Measurements from ENCODE around the gene AGAP1. TPM values are rescaled to one million over a fixed set of nuclear protein-coding genes. Genes with fewer than 3 reads are reported as not detected.

AGAP1 gene
- total RNA-seq, 1 donor: 1.1 TPM

DNA sequence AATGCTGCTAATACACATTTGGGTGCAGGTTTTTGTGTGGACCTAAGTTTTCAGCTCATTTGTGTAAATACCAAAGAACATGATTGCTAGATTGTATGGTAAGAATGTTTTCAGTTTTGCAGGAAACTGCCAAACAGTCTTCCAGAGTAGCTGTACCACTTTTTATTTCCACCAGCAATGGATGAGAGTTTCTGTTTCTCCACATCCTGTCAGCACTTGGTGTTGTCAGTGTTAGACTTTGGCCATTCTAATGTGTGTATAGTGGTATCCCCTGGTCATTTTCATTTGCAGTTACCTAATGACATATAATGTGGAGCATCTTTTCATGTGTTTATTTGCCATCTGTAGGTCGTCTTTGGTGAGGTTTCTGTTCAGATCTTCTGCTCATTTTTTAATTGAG lies 337.9 kb downstream of the AGAP1 start:
- DNase-seq (ENCODE audit: low read depth in 2 of 3, low spot score in 2 of 3): no peak

DNA sequence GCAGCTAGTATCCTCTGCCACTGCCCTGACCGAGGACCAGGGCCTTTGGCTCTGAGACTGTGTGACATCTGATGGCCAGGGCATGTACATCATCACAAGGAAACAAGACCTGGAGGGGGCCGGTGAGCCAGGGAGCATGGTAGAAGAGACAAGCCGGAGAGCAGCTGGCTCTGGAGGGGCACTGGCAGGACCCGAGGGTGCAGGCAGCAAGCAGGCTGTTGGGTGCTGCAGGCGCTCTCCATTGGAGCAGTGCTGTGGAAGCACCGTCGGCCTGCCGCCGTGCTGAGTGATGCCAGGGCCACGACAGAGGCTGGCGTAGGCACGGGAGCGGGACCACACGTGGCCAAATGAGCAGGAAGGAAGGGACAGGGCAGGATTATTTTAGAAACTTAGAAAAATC lies 339.1 kb downstream of the AGAP1 start:
- no peak for DNase-seq (ENCODE audit: low read depth in 2 of 3, low spot score in 2 of 3)

DNA sequence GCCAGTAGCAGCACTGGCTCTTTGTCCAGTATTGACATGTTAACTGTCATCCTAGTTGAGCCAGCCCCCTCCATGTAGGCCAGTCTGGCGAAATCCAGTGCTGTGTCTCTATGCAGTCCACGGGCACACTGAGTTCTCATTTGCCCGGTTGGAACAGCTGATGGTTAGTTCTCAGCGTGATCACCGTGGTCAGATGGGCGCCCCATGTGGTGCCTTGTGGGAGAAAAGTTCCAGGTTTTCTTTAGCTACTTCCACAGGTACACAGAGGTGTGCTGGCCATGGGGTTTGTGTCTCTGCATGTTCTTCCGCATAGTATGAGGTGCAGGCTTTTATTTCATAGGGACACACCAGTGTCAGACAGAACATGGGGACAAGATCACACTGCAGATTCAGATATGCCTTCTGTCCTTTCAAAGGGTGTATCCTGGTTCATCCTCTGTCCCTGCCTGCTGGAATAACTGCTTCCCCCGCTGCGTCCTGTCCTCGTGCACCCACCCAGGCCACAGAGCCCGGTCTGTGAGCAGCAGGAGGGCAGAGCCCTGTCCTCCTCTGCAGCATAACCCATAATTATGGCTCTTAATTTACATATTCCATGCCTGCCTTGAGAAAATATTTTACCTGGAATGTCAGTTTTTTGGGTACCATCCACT lies 340.3 kb downstream of the AGAP1 start:
- no peak for DNase-seq (ENCODE audit: low read depth in 2 of 3, low spot score in 2 of 3)

DNA sequence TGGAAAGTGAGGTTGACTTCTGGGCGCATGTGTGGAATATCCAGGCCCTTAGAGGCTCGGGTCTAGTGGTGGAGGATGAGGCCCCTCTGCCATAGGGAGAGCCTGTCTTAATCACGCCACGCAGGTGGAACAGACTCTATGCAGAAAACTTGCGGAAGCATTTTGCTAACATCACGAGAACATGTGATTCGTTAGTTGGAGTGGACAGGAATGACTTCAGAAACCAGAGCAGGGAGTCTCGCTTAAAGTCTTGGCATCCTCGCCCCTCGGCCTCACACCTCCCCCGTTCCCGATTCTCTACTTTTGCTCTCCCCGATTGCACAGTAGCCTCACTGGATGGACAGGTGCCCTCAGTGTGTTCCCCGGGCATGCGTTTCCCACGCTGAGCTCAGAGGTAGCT lies 340.9 kb downstream of the AGAP1 start:
- DNase-seq (ENCODE audit: low read depth in 2 of 3, low spot score in 2 of 3): no peak

DNA sequence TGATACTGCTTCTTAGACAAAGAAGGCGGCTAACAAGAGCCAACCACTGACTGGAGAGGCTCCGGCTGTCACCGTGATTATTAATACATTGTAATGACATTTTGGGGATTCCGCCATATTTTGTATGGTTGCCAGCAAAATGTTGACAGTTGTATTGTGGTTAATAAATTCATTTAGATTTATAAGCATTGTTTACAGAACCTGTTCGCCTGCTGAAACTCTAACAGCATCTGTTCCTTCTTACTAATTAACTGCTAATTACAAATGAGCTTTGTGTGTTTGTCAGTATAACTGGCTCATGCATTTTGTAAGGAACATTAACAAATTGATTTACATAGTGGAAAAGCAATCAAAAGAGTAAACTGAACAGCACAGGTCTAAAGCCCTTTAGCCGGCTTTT lies 342.0 kb downstream of the AGAP1 start:
- no peak for DNase-seq (ENCODE audit: low read depth in 2 of 3, low spot score in 2 of 3)

DNA sequence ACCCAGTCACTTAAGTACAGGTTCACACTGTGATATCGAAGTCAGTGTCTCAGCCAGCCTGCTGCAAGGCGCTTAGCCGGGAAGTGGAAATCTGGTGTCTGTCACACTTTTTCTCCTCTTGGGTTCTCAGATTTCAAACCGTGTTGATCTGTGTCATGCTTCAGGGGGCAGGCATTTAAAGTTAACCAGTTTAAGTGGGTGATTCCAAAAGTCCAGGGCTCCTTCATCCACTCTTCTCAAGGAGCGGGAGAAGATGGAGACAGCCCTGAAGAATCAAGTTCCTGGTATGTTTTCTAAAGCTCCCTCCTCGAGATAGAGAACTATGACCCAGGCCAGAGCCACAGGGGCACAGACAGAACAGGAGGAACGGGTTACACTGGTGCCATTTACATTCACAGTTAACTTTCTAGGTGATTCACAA lies 342.7 kb downstream of the AGAP1 start:
- no peak for DNase-seq (ENCODE audit: low read depth in 2 of 3, low spot score in 2 of 3)

DNA sequence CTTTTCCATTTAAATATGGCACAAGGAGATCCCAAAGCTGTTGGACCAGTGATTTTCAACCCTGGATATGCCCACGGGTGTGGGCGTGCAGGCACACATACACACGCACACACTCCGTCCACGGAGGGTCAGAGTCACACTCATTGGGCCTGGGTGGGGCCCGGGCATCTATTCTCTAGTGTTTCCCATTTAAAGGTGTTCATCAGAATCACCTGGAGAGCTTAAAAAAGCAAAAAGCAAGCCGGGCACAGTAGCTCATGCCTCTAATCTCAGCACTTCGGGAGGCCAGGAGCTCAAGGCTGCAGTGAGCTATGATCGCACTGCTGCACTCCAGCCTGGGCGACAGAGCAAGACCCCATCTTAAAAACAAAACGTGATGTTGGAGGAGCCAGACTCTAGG lies 345.4 kb downstream of the AGAP1 start:
- no peak for DNase-seq (ENCODE audit: low read depth in 2 of 3, low spot score in 2 of 3)

DNA sequence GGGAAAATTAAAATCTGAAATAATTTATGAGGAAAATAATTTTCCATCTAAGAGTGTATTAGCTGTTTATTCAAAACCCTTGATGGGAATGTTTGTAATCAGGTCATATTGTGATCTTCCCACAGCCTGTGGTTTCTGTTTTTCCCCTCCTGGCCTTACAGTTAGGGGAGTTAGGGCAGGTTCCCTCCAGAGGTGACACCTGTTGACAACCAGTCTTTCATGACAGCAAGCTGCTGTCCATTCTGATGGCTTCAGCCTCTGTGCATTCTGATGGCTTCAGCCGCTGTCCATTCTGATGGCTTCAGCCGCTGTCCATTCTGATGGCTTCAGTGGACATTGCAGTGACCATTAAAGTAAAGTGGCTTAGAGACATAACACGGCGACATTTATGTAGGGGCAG lies 346.1 kb downstream of the AGAP1 start:
- DNase-seq (ENCODE audit: low read depth in 2 of 3, low spot score in 2 of 3): no peak

DNA sequence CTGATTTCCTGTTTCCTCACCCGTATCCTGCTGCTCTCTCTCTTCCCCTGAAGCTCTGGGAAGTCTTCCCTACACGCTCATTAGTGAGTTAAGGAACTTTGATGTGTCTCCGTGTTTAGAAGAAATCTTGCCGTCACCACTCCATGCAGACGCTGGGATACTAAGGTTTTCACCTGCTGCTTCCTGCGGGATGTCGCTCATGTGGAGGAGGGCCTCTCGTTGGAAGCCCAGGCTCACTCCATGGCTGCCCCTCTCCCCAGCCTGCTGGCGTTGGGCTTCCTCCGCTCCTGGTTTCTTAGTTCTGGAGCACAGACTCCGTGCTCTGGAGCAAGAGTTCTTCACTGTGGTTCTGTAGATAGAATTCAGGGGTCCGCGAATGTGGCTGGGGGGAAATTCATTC lies 348.0 kb downstream of the AGAP1 start:
- no peak for DNase-seq (ENCODE audit: low read depth in 2 of 3, low spot score in 2 of 3)

DNA sequence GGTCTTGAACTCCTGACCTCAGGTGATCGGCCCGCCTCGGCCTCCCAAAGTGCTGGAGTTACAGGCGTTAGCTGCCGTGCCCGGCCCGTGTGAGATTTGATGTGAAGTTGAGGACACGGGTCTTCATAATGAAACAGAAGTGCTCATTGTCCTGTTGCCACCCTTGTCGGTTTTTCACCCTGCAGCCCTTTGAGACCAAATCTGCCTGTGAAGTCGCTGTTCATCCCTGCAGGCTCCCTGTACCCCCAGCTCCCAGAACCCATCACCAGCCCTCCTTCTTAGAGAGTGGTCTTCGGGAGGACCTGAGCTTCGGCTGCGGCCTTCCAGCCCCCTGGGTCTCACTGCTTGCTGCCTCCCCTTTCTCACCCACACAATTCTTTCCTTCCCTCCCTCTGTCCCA lies 349.1 kb downstream of the AGAP1 start:
- no peak for DNase-seq (ENCODE audit: low read depth in 2 of 3, low spot score in 2 of 3)

DNA sequence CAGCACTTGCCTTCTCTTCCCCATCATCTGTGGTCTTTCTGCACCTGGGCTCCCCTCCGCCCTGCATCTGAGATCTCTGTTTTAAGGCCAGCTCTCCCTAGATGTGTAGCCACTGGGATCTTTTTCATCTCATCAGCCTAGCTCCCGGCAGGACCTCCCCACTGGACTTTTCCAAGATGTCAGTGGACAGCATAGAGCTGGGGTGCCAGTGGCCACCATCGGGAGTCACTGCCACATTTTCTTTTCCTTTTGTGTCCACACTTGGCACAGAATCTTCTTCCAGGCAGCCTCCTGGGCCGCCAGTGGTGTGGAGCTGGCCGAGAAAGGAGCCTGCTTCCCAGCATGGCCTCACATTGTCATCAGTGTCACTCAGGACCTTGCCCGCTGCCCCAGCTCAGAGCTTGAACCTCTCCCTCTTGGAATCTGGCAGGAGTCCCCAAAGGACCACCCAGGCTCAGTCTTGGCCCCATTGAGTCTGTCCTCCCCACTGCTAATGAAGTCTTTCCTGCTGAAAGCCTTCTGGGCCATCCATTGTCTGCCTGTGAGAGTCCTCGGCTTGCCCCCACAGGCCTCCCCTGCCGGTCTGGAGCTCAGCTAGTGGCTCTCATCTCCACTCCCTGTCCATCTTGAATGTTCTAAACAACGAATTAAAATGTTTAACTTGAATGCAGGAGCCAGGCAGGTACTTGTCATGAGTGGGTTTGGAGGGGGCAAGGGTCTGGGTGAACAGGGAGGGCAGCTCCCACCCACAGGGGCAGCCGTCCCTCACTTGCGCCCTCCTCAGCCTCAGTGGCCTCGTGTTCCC lies 349.9 kb downstream of the AGAP1 start:
- DNase-seq (ENCODE audit: low read depth in 2 of 3, low spot score in 2 of 3): no peak

DNA sequence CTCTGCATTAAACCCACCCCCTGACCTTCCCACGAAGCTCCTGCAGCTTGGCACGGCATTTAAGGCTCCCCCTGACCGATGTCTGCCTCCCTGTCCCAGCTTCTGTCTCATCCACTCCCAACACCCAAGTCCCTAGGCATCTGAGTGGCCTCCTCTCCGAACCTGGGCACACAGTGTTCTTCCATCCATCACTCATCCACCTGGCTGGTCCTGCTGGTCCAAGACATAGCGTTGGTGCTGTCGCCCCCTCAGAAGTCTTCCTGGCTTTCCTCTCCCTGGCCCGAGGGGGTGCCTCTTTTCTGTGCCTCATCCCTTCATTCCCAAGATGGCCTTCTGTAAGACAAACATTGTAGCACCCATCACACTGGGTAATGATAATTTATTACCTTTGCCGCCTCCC lies 350.7 kb downstream of the AGAP1 start:
- DNase-seq (ENCODE audit: low read depth in 2 of 3, low spot score in 2 of 3): no peak

DNA sequence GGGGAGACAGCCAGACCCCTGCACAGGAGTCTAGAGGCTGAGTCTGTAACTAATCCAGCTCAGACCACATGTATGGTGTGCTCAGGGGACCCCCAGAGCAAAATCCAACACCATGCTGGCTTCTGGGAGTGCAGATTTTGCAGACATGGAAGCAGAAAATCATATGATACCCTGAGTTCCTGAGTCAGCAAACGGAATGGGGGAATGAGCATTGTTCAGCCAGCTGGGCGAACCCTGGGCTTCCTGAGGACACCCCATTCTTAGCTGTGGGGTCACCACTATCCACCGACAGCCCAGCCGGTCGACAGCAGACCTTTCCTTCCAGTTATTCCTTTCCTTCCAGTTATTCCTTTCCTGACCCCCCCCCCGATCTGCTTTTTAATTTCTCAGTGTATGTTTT lies 351.4 kb downstream of the AGAP1 start:
- no peak for DNase-seq (ENCODE audit: low read depth in 2 of 3, low spot score in 2 of 3)

DNA sequence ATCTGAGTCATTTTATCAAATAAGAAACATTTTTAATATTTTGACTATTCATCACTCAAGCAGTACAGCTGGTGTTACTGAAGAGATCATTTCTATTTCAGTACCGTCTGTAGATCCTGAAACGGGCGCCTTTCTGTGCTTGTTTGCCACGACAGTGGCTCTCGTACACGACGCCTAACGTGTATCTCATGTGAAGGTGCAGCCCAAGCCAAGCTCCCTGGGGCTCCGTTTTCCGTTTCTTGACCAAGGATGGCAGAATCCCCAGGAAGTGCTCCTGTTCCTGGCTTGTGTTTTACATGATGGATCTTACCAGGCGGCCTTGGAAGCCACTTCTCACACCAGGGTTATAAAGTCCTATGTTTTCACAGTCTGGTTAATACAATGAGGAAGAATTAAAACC lies 353.7 kb downstream of the AGAP1 start:
- DNase-seq (ENCODE audit: low read depth in 2 of 3, low spot score in 2 of 3): no peak

DNA sequence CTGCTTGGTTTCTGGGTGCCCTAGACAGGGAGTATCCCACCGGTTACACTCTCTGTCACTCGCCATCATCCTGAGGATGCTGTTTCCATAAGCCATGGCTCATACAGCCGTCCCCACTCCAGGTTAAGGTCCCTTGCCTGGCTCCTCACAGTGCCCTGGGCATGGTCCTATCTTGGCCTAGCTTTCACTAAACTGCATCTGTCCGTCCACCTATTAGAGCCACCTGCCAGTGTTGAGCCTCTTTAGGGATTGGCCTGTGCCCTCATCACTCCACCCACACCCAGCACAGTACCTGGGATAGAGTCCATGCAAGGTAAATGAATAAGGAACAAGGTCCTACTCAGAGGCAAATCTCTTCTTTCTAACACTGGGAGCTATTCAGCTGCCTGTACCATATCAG lies 354.2 kb downstream of the AGAP1 start:
- DNase-seq (ENCODE audit: low read depth in 2 of 3, low spot score in 2 of 3): no peak

DNA sequence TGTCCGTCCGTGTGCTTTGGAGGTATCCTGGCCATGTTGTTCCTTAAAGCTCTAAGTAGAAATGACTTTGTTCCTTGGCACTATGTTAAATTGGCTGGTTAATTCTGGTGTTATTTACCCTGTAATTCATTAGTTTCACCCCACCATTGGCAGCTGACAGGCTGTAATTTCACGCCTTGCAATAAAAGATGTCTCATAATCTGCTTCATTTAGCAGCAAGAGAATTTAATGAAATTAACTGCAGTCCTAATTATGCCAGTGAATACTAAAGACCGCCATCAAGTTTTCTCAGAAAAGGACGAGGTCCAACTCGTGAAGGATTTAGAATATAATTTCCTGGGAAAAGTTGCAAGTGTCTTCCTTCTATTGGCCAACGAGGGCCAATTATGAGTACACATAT lies 355.1 kb downstream of the AGAP1 start:
- DNase-seq (ENCODE audit: low read depth in 2 of 3, low spot score in 2 of 3): no peak

DNA sequence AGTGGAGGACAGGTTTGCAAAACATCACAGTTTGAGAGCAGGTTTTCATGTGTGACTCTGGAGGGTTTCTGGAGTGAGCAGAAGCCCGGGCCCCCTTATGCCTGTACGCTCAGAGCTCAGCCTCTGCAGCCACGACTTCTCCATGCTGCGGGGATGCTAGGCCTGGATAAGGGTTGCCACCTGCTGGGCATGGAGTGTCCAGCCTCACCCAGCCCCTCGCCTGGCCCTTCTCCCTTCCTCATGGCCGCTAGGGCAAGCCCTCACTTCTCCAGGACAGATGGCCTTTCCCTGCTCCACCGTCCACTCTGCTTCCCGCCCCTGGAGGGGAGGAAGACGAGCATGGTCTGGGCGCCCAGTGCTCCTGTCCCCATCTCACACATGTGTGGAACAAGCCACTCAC lies 355.6 kb downstream of the AGAP1 start:
- no peak for DNase-seq (ENCODE audit: low read depth in 2 of 3, low spot score in 2 of 3)

DNA sequence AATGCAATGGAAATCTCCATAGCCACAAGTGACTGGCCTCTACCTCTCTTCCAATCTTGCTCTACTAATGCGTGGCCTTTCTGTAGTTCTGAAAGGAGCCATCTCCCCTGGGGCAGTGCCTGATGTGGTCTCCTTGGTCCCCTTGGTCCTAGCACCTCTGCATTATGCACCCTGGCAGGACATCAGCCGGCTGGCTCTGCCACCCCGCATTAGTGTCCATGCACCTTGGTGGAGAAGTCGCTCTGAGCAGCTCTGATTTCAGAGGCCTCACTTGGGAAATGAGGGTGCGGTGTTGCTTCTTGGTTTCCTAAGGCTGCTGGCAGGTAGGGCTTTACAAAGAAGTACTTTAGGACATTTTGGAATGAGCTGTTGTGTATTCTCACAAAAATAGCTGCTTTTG lies 356.4 kb downstream of the AGAP1 start:
- no peak for DNase-seq (ENCODE audit: low read depth in 2 of 3, low spot score in 2 of 3)

DNA sequence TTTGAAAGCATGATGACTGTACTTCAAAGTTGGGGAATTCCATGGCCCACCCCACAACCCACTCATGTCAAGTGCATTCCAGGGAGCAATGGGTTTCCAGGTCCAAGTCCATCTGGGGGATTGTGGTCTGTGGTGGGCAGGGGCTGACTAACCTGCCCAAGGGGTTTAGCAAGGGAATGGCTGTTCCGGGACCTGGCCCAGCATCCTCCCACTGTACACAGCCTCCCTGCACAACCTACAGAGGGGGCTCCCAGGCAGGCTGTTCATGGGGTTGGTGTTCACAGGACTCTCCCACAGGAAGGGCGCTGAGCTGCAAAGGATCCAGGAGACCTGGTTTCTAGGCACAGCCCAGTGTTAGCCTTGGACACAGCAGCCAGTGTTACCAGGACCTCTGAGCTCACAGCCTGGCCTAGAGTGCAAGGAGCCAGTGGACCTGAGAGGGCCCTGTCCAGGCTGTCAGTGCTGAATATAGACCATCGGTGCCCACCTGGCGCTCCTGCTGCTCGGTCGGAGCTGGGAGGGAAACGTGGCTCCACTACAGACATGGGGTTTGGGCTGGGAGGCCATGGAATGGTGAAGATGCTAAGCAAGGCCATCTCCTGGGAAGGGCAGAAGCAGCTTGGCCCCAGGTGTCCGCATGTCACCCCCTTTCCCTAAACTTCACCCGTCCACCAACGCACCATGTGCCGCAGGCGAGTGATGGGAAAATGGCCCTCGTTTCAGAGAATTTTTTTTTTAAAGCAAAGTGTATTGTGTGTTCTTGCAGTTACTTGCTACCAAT lies 357.1 kb downstream of the AGAP1 start:
- no peak for DNase-seq (ENCODE audit: low read depth in 2 of 3, low spot score in 2 of 3)

DNA sequence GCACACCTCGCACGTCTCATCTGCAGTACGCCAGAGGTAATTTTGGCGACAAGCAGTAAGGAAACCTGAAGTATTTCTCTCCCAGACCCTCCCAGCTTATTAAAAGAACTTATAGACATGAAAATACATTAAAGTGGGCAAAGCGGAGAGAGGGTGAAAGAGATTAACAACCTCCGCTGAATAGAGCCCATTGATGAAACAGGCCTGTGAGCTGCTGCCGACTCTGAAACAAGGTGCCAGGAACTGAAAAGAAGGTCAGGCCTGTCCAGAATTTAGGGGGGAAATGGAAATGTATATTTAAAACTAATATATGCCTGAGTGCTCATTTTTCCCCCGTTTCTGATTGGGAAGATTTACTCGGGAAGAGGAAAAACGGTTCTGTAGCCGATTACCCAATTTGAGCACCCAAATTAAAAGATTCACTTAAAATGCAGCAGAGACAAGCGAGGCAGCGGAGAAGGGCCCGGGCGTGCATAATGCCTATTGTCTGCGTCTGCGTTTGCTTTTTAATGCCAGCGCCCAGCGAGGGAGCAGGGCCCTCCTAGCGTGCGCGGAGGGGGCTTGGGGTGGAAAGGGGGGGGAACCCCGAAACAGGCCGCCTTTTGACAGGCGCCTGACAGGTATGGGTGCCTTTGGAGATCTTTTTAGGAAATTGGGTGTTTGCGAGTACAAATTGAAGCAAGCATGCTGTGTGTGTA lies 358.1 kb downstream of the AGAP1 start:
- DNase-seq (ENCODE audit: low read depth in 2 of 3, low spot score in 2 of 3): no peak

DNA sequence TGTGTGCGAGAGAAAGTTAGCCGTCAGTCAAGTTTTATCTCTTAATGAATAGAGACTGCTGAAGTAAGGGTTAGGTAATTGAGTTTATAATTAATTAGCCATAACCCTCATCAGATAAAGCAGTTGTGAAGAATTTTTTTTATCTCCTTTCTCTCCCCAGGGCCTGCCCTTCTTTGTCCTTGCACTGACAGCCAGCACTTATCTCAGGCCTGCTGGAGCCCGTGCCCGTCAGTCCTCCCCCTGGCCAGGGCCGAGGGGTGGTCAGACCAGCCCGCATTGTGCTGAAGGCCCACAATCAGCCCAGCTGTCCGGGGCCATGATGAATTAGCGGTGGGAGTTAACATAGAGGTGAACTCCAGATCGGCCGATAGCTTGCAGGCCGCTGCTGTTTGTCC lies 358.7 kb downstream of the AGAP1 start:
- no peak for DNase-seq (ENCODE audit: low read depth in 2 of 3, low spot score in 2 of 3)
